Upper lobe of right lung (tissue), 1 donor: ENCODE measurements around the gene SEMA7A. TPM values are rescaled to one million over a fixed set of nuclear protein-coding genes. Genes with fewer than 3 reads are reported as not detected.
A peak's percentile ranks its signal among the peaks of the same experiment; 100 is the strongest.

ENCODE experiments used
- ATAC-seq: fragments of 200-7000 bp; cut with Tn5 transposase; one replicate; pipeline ENCODE4 v1.9.1; 2020; ENCODE audit warnings: mild to moderate bottlenecking, moderate library complexity
- DNase-seq: peaks from one replicate; pipeline ENCODE4 v3.0.0-alpha.2; 2020
- H3K27ac ChIP-seq: fragments of 200-600 bp; one replicate; pipeline ENCODE4 v1.8.0; 2022
- H3K27me3 ChIP-seq: fragments of 200-600 bp; one replicate; pipeline ENCODE4 v1.8.0; 2022; ENCODE audit warnings: mild to moderate bottlenecking
- H3K36me3 ChIP-seq: fragments of 200-600 bp; one replicate; pipeline ENCODE4 v1.8.0; 2022
- H3K4me1 ChIP-seq: fragments of 200-600 bp; one replicate; pipeline ENCODE4 v1.8.0; 2022
- H3K4me3 ChIP-seq: fragments of 200-600 bp; one replicate; pipeline ENCODE4 v1.8.0; 2022; ENCODE audit warnings: mild to moderate bottlenecking
- H3K9me3 ChIP-seq: fragments of 200-600 bp; one replicate; pipeline ENCODE4 v1.8.0; 2022
- intact Hi-C: fragments of 100-400 bp; cut with DNase I; formaldehyde crosslinking; loops from one replicate; pipeline ENCODE4 v1.11.0; 2022
- total RNA-seq: library from RNA; stranded (reverse); fragmentation: NEBNext Ultra II Directional; extraction: Animal tissue kit (Norgen Biotek cat#: 25700); gene quantifications from one replicate; pipeline ENCODE4 v1.2.1, GENCODE V29; 2021
- TF ChIP-seq, protein P1 (sequence below): fragments of 200-600 bp; IDR thresholded peaks from one replicate; pipeline ENCODE4 v1.8.0; 2022; ENCODE audit warnings: antibody characterized with exemption
- donor health status: DM: no; HTN: yes; CAD: no; lungs with severe emphysema.

SEMA7A gene
- total RNA-seq, 1 donor from 2014 or later = 5.4 TPM

DNA sequence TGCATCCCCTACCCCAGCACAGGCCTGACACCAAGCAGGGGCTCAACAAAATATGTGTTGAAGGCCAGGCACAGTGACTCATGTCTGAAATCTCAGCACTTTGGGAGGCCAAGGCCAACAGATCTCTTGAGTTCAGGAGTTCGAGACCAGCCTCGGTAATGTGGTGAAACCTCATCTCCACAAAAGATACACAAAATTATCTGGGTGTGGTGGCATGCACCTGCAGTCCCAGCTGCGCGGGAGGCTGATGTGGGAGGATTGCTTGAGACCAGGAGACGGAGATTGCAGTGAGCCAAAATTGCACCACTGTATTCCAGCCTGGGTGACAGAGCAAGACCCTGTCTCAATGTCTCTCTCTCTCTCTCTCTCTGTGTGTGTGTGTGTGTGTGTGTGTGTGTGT is 35.6 kb downstream of the SEMA7A start:
- TF ChIP-seq, protein P1, sequence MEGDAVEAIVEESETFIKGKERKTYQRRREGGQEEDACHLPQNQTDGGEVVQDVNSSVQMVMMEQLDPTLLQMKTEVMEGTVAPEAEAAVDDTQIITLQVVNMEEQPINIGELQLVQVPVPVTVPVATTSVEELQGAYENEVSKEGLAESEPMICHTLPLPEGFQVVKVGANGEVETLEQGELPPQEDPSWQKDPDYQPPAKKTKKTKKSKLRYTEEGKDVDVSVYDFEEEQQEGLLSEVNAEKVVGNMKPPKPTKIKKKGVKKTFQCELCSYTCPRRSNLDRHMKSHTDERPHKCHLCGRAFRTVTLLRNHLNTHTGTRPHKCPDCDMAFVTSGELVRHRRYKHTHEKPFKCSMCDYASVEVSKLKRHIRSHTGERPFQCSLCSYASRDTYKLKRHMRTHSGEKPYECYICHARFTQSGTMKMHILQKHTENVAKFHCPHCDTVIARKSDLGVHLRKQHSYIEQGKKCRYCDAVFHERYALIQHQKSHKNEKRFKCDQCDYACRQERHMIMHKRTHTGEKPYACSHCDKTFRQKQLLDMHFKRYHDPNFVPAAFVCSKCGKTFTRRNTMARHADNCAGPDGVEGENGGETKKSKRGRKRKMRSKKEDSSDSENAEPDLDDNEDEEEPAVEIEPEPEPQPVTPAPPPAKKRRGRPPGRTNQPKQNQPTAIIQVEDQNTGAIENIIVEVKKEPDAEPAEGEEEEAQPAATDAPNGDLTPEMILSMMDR = no peak
- intact Hi-C loops = no loop called here
- Histone ChIP-seq H3K4me1 (peaks cover 7% of the 10 kb centered on the region), H3K4me3 (no peak overlapping the region), H3K27me3 (no peaks in the 10 kb centered on the region), H3K27ac (no peak overlapping the region), H3K9me3 (no peaks in the 10 kb centered on the region), H3K36me3 (no peaks in the 10 kb centered on the region)
- DNase-seq (no peak), ATAC-seq (no peak)

DNA sequence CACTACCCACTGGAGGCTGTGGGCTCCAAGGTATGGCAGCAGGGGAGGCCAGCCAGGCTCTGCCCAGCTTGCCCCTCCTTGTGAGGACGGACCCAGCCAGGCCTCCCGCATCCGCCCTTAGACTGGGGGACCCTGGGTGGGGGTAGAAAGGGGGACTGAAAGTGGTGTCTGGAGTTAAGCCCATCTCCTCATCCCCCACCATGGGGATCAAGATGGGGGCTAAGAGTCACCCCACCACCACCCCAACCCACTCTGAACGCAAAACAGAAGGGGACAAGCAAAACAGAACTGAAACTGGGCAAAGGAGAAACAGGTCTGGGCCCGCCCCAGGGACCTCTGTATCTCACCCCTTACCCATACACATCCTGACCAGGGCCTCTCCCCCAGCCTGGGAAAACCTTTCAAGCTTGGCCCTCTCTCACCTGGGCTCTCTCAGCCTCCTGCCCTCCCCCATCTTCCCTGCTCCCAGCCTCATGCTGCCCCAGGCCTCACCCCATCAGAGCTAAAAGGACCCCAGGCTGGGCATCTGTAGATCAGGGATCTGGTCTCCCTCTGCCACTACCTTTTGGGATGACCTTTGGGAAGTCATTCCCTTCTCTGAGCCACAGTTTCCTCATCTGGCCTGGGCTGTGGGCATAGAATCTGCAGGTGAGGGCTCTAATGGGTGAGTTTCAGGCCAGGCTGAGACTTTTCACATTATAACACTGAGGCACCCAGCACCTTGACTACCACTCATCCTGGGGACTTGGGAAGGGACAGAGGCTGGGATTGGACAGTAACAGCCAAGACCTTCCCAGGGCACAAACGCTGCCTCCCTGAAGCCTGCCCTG is 36.3 kb downstream of the SEMA7A start:
- ATAC-seq = no peak
- no peak for DNase-seq
- H3K27me3 ChIP-seq = no peaks in the 10 kb centered on the region
- H3K9me3 ChIP-seq = no peaks in the 10 kb centered on the region
- H3K36me3 ChIP-seq = no peaks in the 10 kb centered on the region
- no peak overlapping the region for H3K27ac ChIP-seq
- intact Hi-C loops = no loop called here
- TF ChIP-seq, protein P1 = no peak
- H3K4me1 ChIP-seq = no peaks in the 10 kb centered on the region
- H3K4me3 ChIP-seq = no peak overlapping the region

- H3K36me3 ChIP-seq = no peaks in the 10 kb centered on the region
- no peaks in the 10 kb centered on the region for H3K27me3 ChIP-seq
- ATAC-seq (peak; percentile 17), DNase-seq (no peak)
- no peak overlapping the region for H3K4me3 ChIP-seq
- TF ChIP-seq, protein P1 = no peak
- intact Hi-C loops = no loop called here
- H3K27ac ChIP-seq = no peak overlapping the region
- H3K4me1 ChIP-seq = no peaks in the 10 kb centered on the region
- no peaks in the 10 kb centered on the region for H3K9me3 ChIP-seq
These were observed 37.1 kb downstream of the SEMA7A start for GRCh38 chr15:74396445-74397238.

DNA sequence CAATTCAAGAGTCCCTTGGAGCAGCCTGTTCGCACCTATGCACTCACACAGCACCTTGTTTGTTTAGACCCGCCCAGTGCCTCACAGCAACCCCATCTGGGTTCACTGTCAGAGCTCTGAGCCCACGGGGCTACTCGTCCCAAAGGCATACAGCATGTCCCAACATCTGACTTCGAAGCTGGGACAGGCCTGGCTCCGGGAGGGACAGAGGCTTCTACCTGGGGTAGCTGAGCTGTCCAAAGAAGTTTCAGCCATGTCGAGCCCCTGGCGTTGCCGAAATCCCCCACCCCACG is 37.7 kb downstream of the SEMA7A start:
- TF ChIP-seq, protein P1 = no peak
- H3K4me1 ChIP-seq = no peaks in the 10 kb centered on the region
- H3K9me3 ChIP-seq = no peaks in the 10 kb centered on the region
- no peaks in the 10 kb centered on the region for H3K36me3 ChIP-seq
- H3K27me3 ChIP-seq = no peaks in the 10 kb centered on the region
- intact Hi-C loops = no loop called here
- DNase-seq = no peak
- no peak overlapping the region for H3K27ac ChIP-seq
- ATAC-seq = no peak
- no peak overlapping the region for H3K4me3 ChIP-seq

- TF ChIP-seq, protein P1 = no peak
- Histone ChIP-seq H3K36me3 (no peaks in the 10 kb centered on the region), H3K27ac (no peak overlapping the region), H3K4me3 (no peak overlapping the region), H3K4me1 (no peaks in the 10 kb centered on the region), H3K27me3 (no peaks in the 10 kb centered on the region), H3K9me3 (no peaks in the 10 kb centered on the region)
- intact Hi-C loops = no loop called here
- DNase-seq = no peak
- ATAC-seq = no peak
These were observed 38.2 kb downstream of the SEMA7A start for GRCh38 chr15:74395319-74396145.
